Fibroblast of skin of back (primary cell): ENCODE measurements around the gene MMADHC. TPM values are rescaled to one million over a fixed set of nuclear protein-coding genes. Genes with fewer than 3 reads are reported as not detected.
A peak's percentile ranks its signal among the peaks of the same experiment; 100 is the strongest.

Experiments used
- DNase-seq: peaks from one replicate; pipeline ENCODE4 v3.0.0-alpha.2; 2013
- polyA plus RNA-seq, 2 experiments: library from polyadenylated mRNA; unstranded; fragments of 120-200 nt; gene quantifications; one replicate each; pipeline ENCODE4 v1.2.1, GENCODE V29; 2013; ENCODE audit not compliant: insufficient read length in 2 of 2

Gene MMADHC
- polyA plus RNA-seq (2013, experiment 1 of 2; ENCODE audit: insufficient read length) = 108 TPM
- polyA plus RNA-seq (2013, experiment 2 of 2; ENCODE audit: insufficient read length) = 107 TPM

DNA sequence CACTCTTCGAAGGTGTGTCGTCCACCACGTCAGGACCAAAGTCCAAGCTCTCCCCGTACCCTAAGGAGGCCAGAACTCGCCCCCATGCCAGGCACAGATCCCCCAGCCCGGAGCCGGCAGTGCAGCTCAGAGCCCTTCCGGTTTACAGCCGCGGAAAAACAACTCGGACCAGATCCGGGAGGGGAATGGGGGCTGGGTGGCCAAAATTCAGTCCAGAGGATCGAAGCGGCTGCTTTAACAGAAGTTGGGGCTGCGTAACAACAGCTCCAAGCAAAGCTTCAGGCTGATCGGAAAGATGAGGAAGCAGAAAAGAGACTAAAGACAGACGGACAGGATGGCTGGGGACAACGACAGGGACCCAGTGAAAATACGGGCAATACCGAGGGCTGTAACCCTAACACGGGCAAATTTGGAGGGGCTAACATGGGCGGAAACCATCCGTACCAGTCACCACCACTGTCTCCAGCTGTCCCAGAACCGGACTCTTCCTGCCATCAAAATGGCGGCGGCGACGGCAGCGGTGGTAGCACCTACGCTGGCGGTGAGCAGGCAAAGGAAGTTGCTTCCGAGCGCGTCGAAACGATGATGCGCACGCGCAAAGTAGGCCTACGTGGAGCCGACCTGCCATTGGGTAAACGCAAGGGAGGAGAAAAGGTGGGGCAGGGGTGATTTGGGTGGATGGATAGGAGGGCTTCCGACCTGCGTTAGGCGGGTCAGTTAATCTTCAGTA is at the start of gene MMADHC:
MMADHC (minus strand) TSS at position 556 of the 730 bp plus-strand sequence. CDS start 678 bp downstream, outside the sequence.
- peak; percentile 95 for DNase-seq

DNA sequence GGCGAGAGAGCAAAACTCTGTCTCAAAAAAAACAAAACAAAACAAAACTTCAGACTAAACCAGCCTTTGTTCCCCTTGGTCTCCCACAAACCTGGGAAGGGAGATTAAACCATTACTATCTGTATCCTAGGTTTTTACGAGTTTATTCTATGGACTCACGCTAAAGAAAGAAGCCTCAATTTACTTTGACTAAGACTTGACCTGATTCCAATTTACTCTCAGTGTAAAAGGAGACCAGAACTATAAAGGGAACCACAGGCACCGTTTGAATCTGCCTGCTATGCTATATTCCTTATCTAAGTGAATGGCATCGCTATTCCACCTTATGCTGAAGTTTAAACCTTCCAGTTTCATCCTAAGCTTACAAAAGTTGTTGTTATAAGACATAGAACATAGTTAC is 46.5 kb upstream of the MMADHC start:
- DNase-seq = no peak

DNA sequence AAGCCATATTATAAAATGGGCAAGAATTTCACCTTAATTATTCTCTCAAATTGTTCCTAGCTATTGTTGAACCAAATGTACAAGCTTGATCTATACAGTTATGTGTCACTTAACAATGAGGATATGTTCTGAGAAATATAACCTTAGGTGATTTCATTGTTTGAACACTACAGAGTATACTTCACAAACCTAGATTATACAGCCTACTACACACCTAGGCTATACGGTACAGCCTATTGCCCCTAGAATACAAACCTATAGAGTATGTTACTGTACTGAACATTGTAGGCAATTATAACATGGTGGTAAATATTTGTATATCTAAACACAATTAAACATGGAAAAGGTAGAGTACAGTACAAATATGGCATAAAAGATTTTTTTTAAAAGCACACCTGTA is 42.9 kb upstream of the MMADHC start:
- no peak for DNase-seq

DNA sequence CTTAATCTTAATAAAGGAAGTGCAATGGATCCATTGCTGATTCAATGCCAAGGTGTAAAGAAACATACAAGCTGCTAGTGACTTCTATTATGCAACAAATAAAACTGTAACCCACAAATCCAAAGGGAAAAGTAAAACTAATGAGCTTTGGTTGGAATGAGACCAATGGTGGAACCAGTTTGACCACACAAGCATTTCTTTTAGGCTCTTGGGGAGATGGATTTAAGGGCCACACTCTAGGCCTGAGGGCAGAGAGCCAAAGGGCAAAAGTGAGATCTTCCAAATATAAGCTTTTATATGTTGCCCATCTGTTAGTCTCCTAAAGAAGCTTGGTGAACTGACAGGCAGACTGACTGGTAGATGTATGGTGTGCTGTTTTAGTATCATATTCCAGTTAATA is 41.5 kb upstream of the MMADHC start:
- no peak for DNase-seq

DNA sequence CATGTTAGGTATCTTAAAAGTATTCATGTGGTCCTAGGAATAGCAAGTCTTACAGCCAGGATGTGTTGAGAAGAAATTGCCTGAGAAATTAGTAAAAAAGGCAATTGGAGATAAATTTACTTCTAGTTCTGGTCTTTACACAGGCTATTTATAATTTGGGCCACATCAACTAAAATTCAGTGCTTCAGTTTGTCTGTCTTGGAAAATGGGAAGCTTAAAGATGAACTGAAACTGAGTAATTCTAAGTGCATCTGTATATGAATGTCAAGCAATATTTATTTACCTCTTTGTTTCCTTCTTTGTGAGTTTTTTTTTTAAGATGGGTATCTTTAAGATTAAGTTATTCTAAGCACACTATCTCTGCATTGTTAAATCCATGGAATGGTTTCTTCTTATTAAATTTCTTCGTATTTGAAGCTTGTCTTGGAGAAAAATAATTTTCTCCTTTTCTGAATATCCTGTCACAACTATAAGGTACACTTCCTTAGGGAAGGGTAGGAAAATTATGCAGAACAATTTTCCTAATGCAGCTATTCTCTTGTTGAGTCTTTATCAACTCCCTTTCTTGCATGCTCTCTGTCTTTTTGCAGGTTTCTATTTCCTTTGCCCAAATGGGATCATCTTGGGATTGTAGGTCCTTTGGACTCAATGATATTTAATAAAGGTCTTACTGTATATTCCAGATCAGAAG is 39.7 kb upstream of the MMADHC start:
- DNase-seq = no peak

DNA sequence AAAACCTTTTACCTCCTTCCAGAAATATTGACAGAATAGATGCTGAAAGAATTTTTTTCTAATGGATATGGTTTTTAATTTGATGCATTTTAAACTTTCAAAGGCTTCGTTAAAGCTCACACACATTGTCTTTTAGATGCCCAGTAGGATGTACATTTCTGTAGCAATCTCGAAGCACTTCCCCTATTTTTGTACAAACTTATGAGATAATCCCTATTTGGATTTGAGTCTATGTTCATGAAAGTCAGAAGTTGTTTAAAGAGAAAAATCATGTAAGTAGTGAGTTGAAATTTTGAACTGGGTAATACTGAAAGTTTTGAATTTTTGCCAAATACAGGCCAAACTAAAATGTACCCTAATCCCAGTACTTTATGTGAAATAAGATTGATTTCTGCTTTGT is 38.1 kb upstream of the MMADHC start:
- no peak for DNase-seq

DNA sequence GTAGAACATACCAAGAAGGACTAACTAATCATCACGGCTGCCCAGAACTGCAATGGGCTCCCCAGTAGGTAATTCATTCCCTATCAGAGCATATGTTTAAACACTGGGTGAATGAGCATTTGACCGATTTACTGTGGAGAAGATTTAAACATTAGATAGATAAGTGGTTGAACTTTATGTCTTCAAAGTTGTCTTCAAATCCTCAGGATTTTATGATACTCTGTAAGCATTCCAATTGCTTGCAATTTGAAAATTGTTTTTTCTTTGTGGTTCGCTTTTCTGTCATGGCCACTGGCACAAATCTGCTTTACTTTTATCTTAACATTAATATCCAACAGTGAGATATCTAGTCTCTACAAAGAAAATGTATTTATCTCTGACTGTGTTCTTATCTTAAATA is 37.7 kb upstream of the MMADHC start:
- no peak for DNase-seq

DNA sequence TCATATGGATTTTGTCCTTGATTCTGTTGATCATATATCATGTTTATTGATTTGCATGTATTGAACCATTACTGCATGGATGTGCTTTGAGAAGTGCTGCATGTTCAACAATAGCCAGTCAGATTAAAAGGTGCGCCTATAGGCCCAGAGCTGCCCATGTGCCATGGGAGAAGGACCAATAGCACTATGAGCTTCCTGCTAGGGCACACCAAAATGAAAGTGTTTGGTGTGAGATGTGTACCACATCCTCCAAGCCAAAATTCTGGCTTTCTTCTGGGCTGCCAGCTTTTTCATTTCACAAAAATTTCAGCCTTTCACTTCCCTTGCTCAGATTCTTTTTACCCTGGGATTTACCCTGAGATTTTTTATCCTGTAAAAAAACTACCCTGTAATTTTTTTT is 34.8 kb upstream of the MMADHC start:
- no peak for DNase-seq

DNA sequence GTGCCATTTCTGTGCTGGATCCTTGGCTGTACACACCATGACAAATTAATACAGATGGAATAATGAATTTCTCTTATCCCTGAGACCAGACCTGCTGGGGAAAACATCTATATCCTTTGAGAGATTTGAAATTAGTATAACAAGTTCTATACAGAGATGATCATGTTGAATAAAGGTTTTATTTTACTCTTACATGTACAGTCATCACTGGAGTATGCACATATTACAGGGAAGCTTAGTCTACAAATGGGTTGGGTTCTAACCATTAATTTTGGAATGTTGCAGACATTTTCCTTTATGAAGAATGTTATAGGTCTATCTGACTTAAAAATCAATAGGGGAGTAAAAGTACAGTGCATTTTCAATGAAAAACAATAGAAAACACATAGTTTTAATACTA is 29.9 kb upstream of the MMADHC start:
- DNase-seq = peak; percentile 69

DNA sequence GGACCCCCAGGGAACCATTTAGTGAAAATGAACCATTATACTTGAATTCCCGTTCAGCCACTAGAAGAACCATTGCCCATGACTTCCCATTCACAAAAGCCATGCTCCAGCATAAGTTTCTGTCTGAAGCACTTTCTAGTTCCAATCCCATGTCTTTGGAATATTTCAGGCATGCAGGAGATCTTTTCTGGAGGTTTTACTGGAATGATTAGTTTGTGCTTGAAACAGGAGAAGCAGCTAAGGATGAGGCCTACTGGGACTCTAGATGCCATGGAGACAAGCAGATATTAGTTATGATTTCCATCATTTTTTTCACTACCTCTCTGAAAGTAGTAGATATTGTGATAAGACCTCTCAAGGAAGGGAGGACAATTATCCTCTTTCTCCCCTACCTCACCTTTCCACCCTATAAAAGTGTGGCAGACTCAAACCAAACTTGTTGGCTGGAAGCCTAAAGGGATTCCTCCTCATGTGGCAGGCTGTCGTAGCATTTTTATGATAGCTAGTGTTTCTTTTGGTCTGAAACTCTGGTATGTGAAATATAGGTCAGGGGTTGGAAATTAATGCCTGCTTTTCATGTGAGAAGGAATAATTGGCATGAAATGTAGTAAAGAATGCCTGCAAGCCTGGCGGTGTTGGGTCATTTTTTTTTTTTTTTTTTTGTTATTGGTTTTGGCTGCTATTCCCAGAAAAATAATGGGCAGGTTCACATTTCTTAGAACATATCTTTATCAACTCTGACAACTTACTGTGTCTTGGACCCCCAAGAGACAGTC is 29.3 kb upstream of the MMADHC start:
- peak; percentile 38 for DNase-seq

DNA sequence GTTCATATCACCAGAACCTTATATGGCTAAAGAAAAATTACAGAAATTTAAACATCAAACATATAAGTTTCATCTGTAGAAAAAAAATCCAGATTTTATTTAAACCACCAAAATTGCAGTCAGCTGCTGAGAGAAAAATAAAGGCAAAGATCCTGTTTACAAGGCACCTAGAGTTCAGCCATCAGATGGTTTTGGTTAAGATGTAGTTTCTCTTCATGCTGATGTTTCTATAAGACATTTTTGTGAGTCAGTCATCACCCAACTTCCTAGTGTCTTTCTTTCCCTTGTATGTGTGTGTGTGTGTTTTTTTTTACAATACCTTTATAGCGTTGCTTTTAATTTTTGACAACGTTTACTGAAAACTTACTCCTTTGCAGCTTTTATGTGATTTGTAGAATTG is 26.1 kb upstream of the MMADHC start:
- peak; percentile 83 for DNase-seq

DNA sequence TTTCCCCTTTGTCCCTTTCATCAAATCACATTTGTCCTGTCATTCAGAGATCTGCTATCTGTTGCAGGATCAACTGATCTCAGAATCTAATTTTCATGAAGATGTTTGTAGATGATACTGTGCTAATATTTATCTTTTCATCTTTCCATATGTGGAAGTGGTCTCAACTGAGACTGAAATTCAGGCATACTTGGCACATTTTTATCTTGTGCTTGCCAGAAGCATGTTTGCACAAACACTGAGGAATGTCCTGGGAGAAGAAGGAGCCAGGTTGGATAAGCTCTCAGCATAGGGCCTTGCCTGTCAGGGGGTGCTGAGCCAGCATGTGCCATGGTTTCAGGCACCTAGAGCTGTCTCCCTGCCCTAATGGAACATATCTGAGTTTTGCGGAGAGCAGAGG is 24.5 kb upstream of the MMADHC start:
- DNase-seq = peak; percentile 68

DNA sequence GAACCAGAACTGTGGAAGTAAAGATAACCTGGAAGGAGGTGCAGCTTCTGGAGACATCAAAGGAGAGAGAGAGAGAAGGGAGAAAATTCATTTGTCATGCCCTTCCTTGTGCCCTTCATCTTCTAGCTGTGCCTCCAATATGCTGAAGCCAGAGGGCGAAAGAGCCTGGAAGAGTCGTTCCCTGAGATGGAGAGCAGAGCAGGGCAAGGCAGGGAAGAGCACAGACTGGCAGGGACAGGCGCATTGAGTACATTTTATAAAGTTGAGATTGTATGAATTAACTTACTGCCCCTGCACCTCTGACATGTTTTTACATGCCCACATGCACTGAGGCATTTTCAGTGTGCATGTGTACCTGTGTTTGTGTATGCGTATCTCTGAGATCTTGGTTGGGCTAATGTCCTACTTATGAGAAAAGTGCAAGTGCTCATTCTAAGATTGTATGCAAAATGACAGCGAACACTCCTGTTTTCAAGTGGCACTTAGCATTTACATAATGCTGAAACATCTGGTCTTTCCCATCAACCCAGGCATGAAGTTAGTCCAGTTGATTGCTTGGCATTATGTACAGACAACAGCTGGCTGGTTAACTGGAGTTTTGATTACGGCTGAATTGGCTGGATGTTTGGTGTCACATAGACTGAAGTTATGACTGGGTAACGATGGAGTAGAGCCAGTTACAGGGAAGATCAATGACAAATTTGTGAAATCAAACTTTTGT is 23.7 kb upstream of the MMADHC start:
- DNase-seq = no peak

DNA sequence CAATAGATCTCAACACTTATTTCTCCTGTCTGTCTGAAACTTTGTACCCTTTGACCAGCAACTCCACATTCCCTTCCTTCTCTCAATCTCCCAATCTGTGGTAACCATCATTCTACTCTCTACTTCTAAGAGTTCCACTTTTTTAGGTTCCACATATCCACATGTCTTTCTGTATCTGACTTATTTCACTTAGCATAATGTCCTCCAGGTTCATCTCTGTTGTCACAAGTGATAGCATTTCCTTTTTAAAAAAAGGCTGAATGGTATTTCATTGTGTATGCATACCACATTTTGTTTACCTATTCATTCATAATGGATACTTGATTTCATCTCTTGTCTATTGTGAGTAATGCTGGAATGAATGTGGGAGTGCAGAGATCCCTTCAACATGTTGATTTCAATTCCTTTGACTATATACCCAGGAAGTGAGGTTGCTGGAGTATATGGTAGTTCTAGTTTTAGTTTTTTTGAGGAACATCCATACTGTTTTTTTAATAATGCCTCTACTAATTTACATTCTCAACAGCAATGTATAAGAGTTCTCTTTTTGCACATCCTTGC is 18.8 kb upstream of the MMADHC start:
- peak; percentile 47 for DNase-seq

DNA sequence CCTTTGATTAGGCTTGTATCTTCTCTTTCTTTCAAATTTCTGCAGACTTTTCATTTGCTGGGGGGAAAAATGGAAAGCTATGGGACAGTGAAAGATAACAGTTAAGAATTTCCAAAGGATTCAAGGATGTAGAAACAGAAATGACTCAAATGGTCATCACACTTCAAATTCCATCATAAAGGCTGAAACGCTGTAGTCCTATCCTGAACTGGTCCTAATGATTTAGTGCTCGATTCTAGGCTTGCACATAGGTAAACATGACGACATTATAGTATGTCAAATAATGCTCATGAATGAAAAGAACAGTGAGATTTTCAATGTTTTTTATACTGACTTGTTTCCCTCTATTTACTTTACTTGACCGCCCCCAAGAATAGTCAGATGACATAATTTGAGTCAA is 15.7 kb upstream of the MMADHC start:
- no peak for DNase-seq

DNA sequence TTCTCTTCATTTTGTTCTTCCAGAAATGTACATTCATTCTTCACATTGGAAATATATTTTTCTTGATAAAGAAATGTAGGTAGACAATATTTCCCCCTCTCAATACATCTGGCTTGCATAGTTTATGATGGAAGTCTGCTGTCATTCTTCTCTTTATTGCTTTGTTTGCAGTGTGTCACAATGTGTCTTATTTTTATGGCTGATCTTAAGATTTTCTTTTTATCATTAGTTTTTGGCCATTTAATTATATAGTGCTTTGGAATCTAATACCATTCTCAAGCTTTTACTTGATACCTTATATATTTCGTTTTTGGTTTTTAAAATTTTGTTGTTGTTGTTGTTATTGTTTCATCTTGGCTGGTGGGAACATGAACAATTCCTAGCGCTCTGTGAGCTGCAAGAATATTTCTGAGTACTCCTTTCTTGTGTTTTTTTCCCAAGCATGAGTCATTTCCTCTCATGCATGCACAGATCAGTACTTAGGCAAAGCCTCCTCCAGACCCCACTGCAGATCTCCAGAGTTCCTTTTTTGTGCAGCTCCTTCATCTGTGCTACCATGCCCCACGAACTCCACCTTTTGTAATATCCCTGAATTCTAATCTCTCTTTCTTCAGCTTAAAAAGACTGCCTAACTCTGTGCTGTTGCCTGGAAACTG is 13.7 kb upstream of the MMADHC start:
- DNase-seq = peak; percentile 67

DNA sequence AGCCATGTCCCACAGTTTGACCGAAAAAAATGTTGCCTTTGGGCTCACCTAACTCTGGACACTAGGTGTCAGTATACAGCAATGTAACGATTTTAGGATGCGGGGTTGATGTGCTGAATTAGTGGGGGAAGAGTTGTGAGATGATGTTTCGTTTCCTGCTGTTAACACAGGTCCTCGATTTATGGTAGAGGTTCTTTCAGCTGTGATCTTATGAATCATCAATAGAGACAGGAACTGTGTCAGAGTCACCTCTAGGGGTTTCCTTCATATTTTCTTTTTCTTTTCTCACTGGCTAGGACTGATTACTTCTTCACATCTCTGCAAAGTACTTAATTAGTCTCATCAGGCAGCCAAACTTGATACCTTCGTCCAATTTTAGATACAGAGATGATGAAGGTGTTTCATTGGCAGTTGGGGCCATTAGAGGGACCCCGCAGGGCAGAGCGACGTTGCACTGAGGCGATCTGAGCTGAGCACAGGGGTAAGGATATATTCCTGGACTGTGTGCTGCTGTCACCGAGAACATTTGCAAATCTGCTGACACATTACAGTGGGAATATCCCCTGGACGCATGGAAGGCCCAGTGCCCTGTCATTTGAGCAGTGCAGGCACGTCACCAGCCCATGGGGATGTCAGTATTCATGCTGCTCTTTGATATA is 10.2 kb upstream of the MMADHC start:
- peak; percentile 89 for DNase-seq

DNA sequence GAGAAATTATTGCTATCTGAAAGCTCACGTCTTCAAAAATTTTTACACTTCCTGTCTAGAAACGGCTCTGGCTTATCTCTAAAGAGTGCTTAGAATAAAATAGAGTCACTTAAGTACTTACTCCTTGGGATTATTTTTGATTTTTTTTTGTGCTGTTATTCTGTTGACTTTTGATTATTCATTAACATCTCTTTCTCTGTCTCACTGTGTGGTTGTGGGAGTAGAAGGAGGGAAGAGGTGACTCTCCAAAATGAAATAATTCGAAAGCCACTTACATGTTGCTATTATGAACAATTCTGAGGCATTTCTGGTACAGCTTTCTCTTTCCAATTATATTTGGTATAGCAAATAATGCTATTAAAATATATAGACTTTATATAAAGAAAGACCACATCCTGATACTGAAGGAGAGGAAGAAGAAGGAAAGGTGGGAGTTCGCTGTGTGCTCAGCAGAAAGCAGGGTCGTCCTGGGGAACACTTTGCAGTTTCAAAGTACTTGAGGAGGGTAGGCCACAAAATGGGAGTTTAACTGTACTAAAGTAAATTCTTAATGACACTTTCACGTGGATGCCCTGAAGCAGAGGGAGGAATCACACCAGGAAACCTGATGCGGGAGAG is 9.6 kb upstream of the MMADHC start:
- no peak for DNase-seq

DNA sequence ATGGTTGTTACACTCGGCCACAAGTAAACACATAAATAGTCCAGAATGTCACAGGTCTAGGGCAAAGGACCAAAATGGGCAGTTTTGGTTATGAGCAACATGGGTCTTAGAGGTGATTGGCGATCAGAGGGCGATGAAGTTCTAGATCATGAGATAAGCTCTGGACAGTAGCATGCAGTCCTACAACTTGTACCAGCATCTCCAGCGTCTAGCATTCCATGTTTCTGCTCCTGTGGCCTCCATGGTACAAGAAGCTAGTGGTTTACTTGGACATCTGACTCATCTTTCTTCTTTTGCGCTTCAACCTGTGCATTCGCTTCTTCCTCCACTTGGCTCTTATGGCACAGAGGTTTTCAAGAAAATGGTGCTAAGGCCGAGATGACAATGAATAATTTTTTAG is 8.9 kb upstream of the MMADHC start:
- no peak for DNase-seq

DNA sequence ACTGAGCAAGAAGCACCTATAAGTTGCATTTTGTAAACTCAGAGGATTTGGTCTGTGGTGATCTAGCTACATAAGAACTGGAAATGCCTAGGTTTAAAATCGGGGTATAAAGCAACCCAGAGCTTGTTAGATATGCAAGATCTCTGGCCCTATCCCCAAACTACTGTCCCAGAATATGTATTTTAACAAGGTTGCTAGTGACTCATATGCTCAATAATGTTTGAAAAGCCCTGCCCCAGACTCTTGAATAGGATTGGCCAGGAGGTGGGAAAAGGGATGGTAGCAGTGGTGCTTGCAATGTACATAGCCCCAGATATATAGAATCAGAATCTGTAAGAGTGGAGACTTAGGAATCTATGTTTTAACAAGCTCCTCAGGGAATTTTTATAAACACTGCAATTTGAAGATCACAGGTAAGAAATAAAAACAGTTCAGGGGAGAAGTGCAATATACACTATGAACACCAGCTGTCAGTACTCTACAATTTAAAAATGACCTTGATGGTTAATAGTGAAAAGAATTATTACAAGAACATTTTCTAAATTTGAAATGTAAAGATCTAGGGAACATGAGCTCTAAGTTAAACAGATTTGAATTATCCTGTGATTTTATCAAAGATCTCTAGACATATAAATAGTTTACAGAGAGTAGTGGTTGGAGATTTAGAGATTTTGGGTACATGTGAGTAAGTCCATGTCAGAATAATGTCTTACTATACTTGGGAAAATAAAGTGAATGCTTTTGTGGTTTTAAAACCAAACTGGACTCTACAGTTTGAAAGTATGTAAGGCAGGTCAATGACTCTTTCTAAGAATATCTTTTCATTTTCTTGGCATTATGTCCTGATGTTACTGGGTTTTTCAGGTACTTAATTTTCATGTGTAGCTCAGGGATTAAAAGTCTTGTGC is 7.7 kb upstream of the MMADHC start:
- DNase-seq = peak; percentile 58
